ENCODE data around the gene ADAMTS2.
A peak's percentile ranks its signal among the peaks of the same experiment; 100 is the strongest.

ADAMTS2 gene

DNA sequence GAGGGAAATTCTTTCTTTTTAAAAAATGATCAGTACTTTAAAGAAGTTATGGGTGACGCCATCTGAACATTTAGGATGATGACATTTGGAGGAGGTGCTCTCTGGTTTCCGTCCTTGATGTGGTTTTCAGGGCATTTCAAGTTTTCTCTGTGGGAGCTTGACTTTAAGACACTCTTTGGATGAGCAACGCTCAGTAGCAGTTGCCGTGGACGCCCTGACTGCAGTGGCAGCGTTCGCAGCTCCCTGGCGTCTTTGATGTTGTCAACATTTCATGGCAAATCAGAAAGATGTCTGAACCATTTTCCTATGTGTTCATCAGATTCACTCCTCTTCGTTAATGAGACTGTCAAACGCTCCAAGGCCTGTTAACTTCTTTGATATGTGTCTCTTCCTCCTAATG is 199.0 kb downstream of the ADAMTS2 start:
- Histone ChIP-seq H3K14ac (ENCODE audit: low read length) (no peak overlapping the region), H3K4me3 (ENCODE audit: low read depth, low read length) (no peak overlapping the region), H4K12ac (ENCODE audit: low read depth, low read length) (no peak overlapping the region), H2AK5ac (ENCODE audit: low read length) (no peak overlapping the region), H3K4me1 (ENCODE audit: control insufficient read depth in 1 of 2, insufficient read depth in 2 of 2, low read length in 2 of 2) (peaks cover 7 to 15% of the 10 kb centered on the region in 2 experiments), H3K23ac (ENCODE audit: low read length) (no peak overlapping the region), H3K27me3 (ENCODE audit: insufficient read depth, low read length) (no peaks in the 10 kb centered on the region), H2AFZ (ENCODE audit: insufficient read depth, low read length, poor library complexity) (no peak overlapping the region), H3K4me2 (ENCODE audit: low read length) (no peak overlapping the region), H3K9ac (ENCODE audit: low read length) (no peak overlapping the region), H2BK12ac (ENCODE audit: low read length) (no peak overlapping the region), H3K4ac (ENCODE audit: low read depth, low read length) (no peak overlapping the region), H3K18ac (ENCODE audit: low read length) (no peak overlapping the region), H3K79me1 (ENCODE audit: low read length) (peaks cover 7% of the 10 kb centered on the region), H4K8ac (ENCODE audit: low read depth, low read length) (no peak overlapping the region), H3K27ac (ENCODE audit: low read depth, low read length) (no peak overlapping the region), H2BK5ac (ENCODE audit: low read depth, low read length, poor library complexity) (no peak overlapping the region), H3K36me3 (ENCODE audit: control insufficient read depth in 1 of 2, insufficient read depth in 2 of 2, low read length in 2 of 2) (peaks cover 8 to 12% of the 10 kb centered on the region in 2 experiments), H3K9me3 (ENCODE audit: insufficient read depth, low read depth, low read length) (peaks cover 2% of the 10 kb centered on the region), H4K91ac (ENCODE audit: low read depth, low read length) (no peak overlapping the region), H2BK120ac (ENCODE audit: insufficient read depth, low read length, poor library complexity) (no peak overlapping the region), H3K79me2 (ENCODE audit: control insufficient read depth, insufficient read depth, low read length, poor library complexity) (no peaks in the 10 kb centered on the region)
- no peak for DNase-seq
- no CpG with 5 or more reads among the region's 10 CpGs for WGBS (ENCODE audit: extremely low coverage, insufficient coverage, insufficient read length)

DNA sequence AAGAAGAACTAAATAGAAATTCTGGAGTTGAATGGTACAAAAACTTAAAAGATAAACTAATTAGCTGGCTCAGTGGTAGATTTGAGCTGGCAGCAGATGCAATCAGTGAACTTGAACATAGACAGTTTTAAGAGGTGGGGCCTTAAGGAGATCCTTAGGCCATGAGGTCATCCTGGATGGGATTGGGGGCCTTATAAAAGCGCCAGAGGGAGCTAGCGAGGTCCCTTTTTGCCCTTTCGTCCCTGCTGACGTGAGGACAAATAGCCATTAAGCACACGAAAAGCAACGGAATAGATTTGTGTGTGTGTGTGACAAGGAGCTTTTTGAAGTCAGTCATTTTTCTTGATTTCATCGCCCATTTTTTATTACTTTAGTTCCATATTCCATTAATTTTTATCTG is 201.8 kb downstream of the ADAMTS2 start:
- H4K8ac ChIP-seq (ENCODE audit: low read depth, low read length): no peak overlapping the region
- peaks cover 2% of the 10 kb centered on the region for H3K9me3 ChIP-seq (ENCODE audit: insufficient read depth, low read depth, low read length)
- H2BK120ac ChIP-seq (ENCODE audit: insufficient read depth, low read length, poor library complexity): no peak overlapping the region
- H3K9ac ChIP-seq (ENCODE audit: low read length): no peak overlapping the region
- no peaks in the 10 kb centered on the region for H3K27me3 ChIP-seq (ENCODE audit: insufficient read depth, low read length)
- no peak overlapping the region for H2AK5ac ChIP-seq (ENCODE audit: low read length)
- H3K36me3 ChIP-seq (ENCODE audit: control insufficient read depth in 1 of 2, insufficient read depth in 2 of 2, low read length in 2 of 2): no peaks in the 10 kb centered on the region
- no peak overlapping the region for H3K4me2 ChIP-seq (ENCODE audit: low read length)
- peak in 1 of 2 donors; percentile 15 for DNase-seq
- H3K23ac ChIP-seq (ENCODE audit: low read length): no peak overlapping the region
- H3K79me1 ChIP-seq (ENCODE audit: low read length): peaks cover 7% of the 10 kb centered on the region
- no peak overlapping the region for H3K4me3 ChIP-seq (ENCODE audit: low read depth, low read length)
- H3K27ac ChIP-seq (ENCODE audit: low read depth, low read length): peak overlapping the region; percentile 65
- no CpG with 5 or more reads among the region's 7 CpGs for WGBS (ENCODE audit: extremely low coverage, insufficient coverage, insufficient read length)
- H3K14ac ChIP-seq (ENCODE audit: low read length): no peak overlapping the region
- no peaks in the 10 kb centered on the region for H3K79me2 ChIP-seq (ENCODE audit: control insufficient read depth, insufficient read depth, low read length, poor library complexity)
- no peak overlapping the region for H4K91ac ChIP-seq (ENCODE audit: low read depth, low read length)
- peaks cover 7 to 15% of the 10 kb centered on the region in 2 experiments for H3K4me1 ChIP-seq (ENCODE audit: control insufficient read depth in 1 of 2, insufficient read depth in 2 of 2, low read length in 2 of 2)
- no peak overlapping the region for H3K4ac ChIP-seq (ENCODE audit: low read depth, low read length)
- H3K18ac ChIP-seq (ENCODE audit: low read length): no peak overlapping the region
- H2AFZ ChIP-seq (ENCODE audit: insufficient read depth, low read length, poor library complexity): no peak overlapping the region
- H2BK12ac ChIP-seq (ENCODE audit: low read length): no peak overlapping the region
- H4K12ac ChIP-seq (ENCODE audit: low read depth, low read length): no peak overlapping the region
- no peak overlapping the region for H2BK5ac ChIP-seq (ENCODE audit: low read depth, low read length, poor library complexity)

DNA sequence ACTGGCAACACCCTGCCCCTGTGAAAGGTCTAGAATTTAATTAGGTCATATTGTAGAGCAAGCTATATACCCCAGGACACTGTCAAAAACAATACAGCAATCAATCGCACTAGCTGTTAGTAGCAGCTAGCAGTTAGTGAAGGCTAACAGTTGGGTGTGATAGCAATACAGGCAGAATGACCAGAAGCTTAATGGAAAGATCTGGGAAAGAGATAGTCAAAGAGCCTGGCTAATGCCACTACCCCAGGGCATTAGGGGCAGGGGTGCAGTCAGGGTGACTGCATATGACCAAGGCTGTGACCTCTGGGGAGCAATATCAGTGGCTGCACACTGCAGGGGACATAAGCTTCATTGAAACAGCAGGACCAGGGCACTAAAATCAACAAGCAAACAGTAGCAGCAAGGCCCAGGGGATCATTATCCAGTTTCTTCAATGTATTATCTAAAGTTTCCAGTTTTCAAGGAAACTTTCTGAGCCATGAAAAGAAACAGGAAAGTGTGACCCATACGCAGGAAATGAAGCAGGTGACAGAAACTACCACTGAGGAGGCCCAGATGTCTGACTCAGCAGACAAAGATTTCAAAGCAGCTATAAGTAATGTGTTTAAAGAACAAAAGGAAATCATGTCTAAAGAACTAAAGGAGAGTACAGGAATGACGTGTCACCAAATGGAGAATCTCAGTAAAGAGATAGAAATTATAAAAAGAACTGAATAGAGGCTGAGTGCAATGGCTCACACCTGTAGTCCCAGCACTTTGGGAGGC is 202.6 kb downstream of the ADAMTS2 start:
- H3K36me3 ChIP-seq (ENCODE audit: control insufficient read depth in 1 of 2, insufficient read depth in 2 of 2, low read length in 2 of 2): no peaks in the 10 kb centered on the region
- no peaks in the 10 kb centered on the region for H3K27me3 ChIP-seq (ENCODE audit: insufficient read depth, low read length)
- H3K9me3 ChIP-seq (ENCODE audit: insufficient read depth, low read depth, low read length): no peaks in the 10 kb centered on the region
- H3K23ac ChIP-seq (ENCODE audit: low read length): no peak overlapping the region
- H2BK120ac ChIP-seq (ENCODE audit: insufficient read depth, low read length, poor library complexity): peak overlapping the region; percentile 23
- no peaks in the 10 kb centered on the region for H3K79me2 ChIP-seq (ENCODE audit: control insufficient read depth, insufficient read depth, low read length, poor library complexity)
- no peak overlapping the region for H4K8ac ChIP-seq (ENCODE audit: low read depth, low read length)
- DNase-seq: peak; percentile 10 to 26
- H2AK5ac ChIP-seq (ENCODE audit: low read length): peak overlapping the region; percentile 41
- H4K12ac ChIP-seq (ENCODE audit: low read depth, low read length): no peak overlapping the region
- peak overlapping the region; percentile 33 for H2BK5ac ChIP-seq (ENCODE audit: low read depth, low read length, poor library complexity)
- H3K79me1 ChIP-seq (ENCODE audit: low read length): peaks cover 7% of the 10 kb centered on the region
- no peak overlapping the region for H3K9ac ChIP-seq (ENCODE audit: low read length)
- H3K4me2 ChIP-seq (ENCODE audit: low read length): peak overlapping the region; percentile 31
- no peak overlapping the region for H3K4me3 ChIP-seq (ENCODE audit: low read depth, low read length)
- H3K14ac ChIP-seq (ENCODE audit: low read length): no peak overlapping the region
- H3K18ac ChIP-seq (ENCODE audit: low read length): no peak overlapping the region
- H3K4me1 ChIP-seq (ENCODE audit: control insufficient read depth in 1 of 2, insufficient read depth in 2 of 2, low read length in 2 of 2): peaks cover 7 to 15% of the 10 kb centered on the region in 2 experiments
- H3K27ac ChIP-seq (ENCODE audit: low read depth, low read length): peak overlapping the region; percentile 65
- WGBS (ENCODE audit: extremely low coverage, insufficient coverage, insufficient read length): no CpG with 5 or more reads among the region's 3 CpGs
- H2BK12ac ChIP-seq (ENCODE audit: low read length): peak overlapping the region; percentile 50
- no peak overlapping the region for H4K91ac ChIP-seq (ENCODE audit: low read depth, low read length)
- H3K4ac ChIP-seq (ENCODE audit: low read depth, low read length): no peak overlapping the region
- no peak overlapping the region for H2AFZ ChIP-seq (ENCODE audit: insufficient read depth, low read length, poor library complexity)

DNA sequence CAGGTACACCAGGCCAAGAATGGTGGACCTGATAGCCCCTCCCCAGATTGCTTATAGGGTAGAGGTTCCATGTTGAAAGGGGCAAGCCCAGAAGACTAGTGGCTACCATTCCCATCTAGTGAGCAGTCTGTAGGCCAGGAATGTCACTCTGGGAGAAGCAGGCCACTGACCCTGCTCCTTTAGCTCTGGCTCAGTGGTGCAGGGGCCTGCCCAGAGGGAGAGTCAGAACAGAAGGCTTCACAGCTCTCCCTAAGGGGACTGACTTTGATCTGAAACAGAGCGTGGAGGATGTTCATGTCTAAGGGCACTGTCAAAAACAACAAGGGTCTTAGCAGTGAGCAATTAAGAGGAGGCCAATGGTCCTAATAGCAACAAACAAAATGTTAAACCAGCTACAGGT is 203.4 kb downstream of the ADAMTS2 start:
- peak overlapping the region; percentile 65 for H3K27ac ChIP-seq (ENCODE audit: low read depth, low read length)
- no peak overlapping the region for H2BK5ac ChIP-seq (ENCODE audit: low read depth, low read length, poor library complexity)
- H3K4me3 ChIP-seq (ENCODE audit: low read depth, low read length): no peak overlapping the region
- no peak for DNase-seq
- peak overlapping the region; percentile 31 for H3K4me2 ChIP-seq (ENCODE audit: low read length)
- H3K79me2 ChIP-seq (ENCODE audit: control insufficient read depth, insufficient read depth, low read length, poor library complexity): no peaks in the 10 kb centered on the region
- H3K9ac ChIP-seq (ENCODE audit: low read length): no peak overlapping the region
- H3K14ac ChIP-seq (ENCODE audit: low read length): no peak overlapping the region
- H3K4ac ChIP-seq (ENCODE audit: low read depth, low read length): no peak overlapping the region
- H2AFZ ChIP-seq (ENCODE audit: insufficient read depth, low read length, poor library complexity): no peak overlapping the region
- no peak overlapping the region for H2BK120ac ChIP-seq (ENCODE audit: insufficient read depth, low read length, poor library complexity)
- H4K91ac ChIP-seq (ENCODE audit: low read depth, low read length): no peak overlapping the region
- no peak overlapping the region for H2AK5ac ChIP-seq (ENCODE audit: low read length)
- H3K27me3 ChIP-seq (ENCODE audit: insufficient read depth, low read length): no peaks in the 10 kb centered on the region
- no peaks in the 10 kb centered on the region for H3K36me3 ChIP-seq (ENCODE audit: control insufficient read depth in 1 of 2, insufficient read depth in 2 of 2, low read length in 2 of 2)
- no peak overlapping the region for H3K23ac ChIP-seq (ENCODE audit: low read length)
- no peaks in the 10 kb centered on the region for H3K9me3 ChIP-seq (ENCODE audit: insufficient read depth, low read depth, low read length)
- H4K8ac ChIP-seq (ENCODE audit: low read depth, low read length): no peak overlapping the region
- H3K18ac ChIP-seq (ENCODE audit: low read length): no peak overlapping the region
- H2BK12ac ChIP-seq (ENCODE audit: low read length): no peak overlapping the region
- H3K79me1 ChIP-seq (ENCODE audit: low read length): peaks cover 7% of the 10 kb centered on the region
- H4K12ac ChIP-seq (ENCODE audit: low read depth, low read length): no peak overlapping the region
- peaks cover 7 to 15% of the 10 kb centered on the region in 2 experiments for H3K4me1 ChIP-seq (ENCODE audit: control insufficient read depth in 1 of 2, insufficient read depth in 2 of 2, low read length in 2 of 2)
- WGBS (ENCODE audit: extremely low coverage, insufficient coverage, insufficient read length): no CpG with 5 or more reads among the region's 1 CpG
